HL-60/S4 (cell line): ENCODE data around the gene HERPUD2.
"Not testable (repeated sequence)": the region's sequence is repeated elsewhere in the genome, so short reads cannot be mapped to it uniquely, and the experiment has no call there.

ENCODE experiments used
- in situ Hi-C: fragments of 300-500 bp; cut with MboI; formaldehyde crosslinking; loops from 2 replicates; pipeline ENCODE4 v1.14.3; 2022; ENCODE audit warnings: low sequenced_read_pairs

HERPUD2 gene

DNA sequence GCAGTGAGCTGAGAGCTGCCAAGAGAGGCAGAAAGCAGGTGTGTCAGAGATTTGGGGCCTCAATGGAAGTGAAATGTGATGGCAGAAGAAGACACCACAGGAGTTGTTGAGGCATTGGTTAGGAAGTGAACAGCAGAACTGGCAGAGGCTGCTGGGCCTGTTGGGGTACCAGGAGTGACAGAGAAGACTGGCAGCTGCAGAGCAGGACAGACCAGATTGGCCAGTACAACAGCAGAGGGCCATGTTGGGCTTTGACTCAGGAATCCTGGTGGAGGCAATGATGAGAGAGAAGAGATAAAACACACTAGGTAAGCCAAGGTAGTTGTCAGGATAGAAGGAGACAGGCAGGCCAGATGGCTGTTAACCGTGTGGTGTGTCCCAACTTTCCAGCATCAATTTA lies 19.9 kb upstream of the HERPUD2 start:
- in situ Hi-C loops: no loop called here

DNA sequence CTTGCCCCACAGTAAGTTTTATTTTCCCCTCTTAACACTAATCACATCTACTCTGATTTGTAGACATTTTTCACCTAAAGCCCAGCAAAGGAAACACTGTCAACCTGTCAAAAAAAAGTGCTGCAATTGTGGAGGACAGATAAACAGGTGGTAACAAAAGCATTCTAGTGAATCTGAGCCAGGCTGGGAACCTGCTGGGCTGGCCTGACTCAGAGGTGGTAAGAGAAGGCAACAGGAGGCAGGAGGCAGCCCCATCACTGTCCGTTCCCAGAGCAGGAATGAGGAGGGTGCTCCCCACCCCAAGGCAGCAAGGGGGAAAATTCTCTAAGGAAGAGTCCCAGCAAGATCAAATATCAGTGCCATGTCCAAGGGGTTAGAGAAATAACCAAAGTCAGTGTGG lies 19.5 kb upstream of the HERPUD2 start:
- in situ Hi-C loops: no loop called here

DNA sequence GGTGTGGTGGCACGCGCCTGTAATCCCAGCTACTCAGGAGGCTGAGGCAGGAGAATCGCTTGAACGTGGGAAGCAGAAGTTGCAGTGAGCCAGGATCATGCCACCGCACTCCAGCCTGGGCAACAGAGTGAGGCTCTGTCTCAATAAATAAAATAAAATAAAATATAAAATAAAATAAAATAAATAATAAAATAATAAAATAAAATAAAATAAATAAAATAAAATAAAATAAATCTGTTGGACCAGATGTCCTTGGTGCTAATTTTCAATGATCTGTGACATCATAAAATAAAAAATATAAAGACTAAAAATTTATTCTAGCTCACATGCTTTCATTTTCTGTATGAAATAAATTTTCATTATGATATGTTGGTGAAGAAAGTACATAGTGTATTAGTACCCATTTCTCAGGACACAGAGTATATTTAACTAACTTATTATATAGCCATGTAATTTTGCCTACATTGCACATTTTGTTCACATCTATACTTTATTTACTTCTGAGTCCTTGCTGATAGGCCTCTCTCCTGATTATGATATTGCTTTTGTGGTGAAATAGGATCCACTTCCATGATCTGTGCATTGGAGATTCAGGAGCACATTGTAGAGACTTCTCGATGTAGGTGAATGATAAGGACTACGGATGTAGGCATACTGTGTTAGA lies 17.8 kb upstream of the HERPUD2 start:
- in situ Hi-C loops: no loop called here

DNA sequence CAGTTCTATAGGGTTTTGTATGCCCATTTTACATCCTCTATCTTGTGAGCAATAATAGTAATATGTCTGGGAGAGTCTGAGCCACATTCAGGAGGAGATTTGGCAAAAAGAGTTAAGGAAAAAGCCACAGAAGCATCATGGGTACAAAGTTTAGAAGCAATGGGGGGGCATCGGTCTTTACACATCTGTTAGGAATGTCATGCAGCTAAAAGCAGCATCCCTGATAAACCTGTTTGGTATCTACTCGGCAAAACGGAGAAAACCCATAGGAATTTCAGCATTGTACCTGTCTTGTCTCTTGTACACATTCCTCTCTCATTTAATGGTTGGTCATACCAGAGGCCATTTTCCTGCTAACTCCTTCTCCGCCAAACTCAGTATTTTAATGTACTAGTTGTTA lies 12.5 kb upstream of the HERPUD2 start:
- in situ Hi-C loops: loop anchor here (5.0 kb wide), 1 partner anchor 200 kb away; no protein-coding TSS in a partner anchor

DNA sequence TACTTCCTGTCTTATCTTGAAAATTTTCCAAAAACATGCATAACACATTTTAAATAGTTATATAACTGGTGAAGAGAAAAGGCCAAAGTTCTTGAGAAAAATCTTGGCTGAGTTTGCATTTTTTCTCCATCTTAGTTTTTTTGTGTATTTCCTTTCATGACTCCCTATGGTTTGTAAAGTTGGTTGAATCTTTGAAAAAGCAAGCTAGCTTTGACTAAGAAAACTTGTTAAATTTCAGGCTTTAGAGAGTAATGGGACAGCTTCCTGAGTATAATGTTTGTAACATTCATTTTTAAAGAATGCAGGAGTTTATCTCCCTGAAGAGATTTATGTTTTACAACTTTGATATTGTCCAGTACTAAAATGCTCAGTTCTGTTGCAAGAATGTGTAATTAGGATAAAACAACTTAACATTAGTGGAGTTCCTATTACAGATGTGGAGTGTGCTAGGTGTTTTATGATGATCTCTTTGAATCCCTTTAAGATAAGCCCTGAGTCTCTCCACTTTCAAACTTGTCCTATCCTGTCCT lies 11.1 kb upstream of the HERPUD2 start:
- in situ Hi-C loops: loop anchor here (5.0 kb wide), 1 partner anchor 201 kb away; no protein-coding TSS in a partner anchor

DNA sequence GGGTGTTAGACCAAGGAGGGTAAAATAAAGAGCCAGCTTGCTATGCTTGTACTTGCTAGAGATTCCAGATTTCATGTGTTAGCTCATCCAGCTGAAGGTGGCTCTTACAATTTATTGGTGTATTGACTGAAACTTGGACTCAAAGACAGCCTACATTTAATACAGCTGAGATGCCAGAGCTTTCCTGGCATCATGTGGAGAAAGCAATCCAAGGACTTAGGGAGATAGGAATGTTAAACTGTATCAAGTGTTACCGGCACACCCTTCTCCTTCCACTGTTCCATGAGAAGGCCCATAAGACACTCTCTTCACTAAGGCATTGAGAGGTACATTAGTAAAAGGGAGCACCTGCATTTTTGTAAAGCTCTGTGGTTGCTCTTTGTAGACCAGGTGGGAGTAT lies 9.3 kb upstream of the HERPUD2 start:
- in situ Hi-C loops: no loop called here

DNA sequence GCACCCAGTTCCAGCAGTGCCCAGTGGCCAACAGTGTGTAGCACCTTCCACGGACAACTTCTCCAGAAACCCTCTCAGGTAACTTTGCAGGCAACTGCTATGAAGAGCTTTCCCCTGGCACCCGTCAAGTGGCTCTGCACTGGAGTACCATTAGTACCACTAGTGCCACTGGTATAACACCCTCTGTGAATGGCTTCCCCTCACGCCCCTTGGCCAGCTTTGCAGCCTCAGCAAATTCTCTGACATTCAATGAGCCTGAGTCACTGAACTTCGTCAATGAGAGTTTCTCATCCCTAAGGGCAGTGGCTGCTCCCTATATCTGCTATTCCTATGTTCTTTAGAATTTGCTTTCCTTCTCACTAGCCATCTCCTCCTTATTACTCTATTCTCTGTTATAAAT lies 7.6 kb upstream of the HERPUD2 start:
- in situ Hi-C loops: no loop called here

DNA sequence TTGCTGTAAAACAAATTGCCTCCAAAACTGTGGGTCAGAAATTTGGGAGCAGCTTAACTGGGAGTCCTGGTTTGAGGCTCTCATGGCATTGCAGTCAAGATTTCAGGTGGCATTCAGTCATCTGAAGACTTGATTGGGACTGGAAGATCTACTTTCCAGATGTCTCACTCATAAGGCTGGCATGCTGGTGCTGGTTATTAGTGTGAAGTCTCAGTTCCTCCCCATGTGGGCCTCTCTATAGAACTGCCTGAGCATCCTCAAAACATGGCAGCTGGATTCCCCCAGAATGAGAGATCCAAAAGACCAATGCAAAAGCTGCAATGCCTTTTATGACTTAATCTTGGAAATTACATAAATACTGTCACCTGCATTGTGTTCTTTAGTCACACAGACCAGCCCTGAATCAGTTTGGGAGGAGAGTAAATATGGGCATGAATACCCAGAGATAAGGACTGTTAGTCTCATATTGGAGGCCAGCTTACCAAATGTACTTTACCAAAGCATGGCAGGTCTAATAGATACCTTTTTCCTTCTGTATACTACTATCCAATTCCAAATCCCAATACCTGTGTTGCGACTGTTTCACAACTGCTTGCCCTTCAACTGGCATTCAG lies 6.5 kb upstream of the HERPUD2 start:
- in situ Hi-C loops: no loop called here

DNA sequence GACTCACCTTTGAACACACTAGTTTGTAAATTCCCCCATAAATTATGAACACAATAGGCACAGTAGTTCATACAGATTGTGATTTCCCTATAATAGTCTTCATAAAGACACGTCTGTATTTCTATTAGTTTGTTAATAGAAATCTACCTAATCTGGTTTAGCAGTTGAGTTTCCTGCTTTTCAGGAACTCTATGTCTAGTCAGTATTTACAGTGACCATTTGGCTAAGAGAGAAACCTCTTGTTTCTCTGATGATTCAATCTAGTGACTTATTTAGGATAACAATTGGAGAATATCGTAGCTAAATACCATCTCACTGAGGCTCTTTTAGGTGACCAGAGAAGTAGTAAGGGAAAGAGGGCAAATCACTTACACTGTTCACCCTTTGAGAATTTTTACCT lies 5.9 kb upstream of the HERPUD2 start:
- in situ Hi-C loops: no loop called here

DNA sequence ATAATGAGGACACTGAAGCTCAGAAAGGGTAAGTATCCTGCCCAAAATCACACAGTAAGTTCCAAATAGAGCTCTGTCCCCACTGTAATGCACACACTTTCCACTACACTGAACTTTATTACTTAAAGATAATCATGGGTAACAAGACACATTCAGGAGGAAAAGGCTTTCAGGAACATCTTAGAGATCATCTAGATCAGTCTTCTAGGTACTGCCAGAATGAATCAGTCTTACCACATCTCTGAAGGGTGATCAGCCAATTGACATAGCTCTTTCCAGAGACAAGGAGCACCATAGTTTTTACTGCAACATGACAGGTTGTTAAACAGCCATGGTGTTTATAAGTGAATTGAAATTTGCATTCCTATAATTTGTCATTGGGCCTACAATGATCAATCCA lies 5.4 kb upstream of the HERPUD2 start:
- in situ Hi-C loops: no loop called here

DNA sequence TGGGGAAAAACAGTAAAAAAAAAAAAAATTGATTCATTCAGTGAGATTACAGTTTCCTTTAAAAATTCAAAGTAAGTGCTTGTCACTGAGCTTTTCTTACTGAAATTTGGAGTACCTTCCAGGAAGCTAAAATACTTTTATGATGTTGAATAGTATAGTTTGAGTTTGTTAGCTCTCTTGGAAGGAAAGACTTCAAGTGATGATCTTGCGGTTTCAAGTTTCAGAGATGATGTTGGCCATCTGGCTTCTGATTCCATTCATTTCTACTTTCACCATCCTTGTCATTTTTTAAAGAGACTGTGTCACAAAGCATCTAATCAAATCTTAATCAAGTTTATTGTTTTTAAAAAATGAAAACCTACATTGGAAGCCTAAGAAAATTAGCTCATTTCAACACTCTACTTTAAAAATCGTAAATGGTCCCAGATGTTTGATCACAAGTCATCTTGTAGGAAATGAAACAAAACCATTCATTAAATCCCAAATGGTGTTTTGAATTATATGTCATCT lies 4.9 kb upstream of the HERPUD2 start:
- in situ Hi-C loops: no loop called here

DNA sequence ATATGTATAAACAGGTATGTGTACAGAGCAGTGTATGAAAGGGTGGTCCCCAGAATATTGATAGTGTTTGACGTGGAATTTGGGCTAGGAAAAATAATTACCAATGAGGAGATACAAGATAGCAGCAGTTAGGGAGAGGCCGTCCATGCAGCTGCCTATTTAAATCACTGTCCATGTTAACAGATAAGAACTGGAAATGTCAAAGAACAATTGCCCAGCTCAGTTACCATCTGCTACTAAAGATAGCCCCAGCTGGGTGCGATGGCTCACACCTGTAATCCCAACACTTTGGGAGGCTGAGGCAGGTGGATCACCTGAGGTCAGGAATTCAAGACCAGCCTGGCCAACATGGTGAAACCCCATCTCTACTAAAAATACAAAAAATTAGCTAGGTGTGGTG lies 3.4 kb upstream of the HERPUD2 start:
- in situ Hi-C loops: not testable (repeated sequence)

DNA sequence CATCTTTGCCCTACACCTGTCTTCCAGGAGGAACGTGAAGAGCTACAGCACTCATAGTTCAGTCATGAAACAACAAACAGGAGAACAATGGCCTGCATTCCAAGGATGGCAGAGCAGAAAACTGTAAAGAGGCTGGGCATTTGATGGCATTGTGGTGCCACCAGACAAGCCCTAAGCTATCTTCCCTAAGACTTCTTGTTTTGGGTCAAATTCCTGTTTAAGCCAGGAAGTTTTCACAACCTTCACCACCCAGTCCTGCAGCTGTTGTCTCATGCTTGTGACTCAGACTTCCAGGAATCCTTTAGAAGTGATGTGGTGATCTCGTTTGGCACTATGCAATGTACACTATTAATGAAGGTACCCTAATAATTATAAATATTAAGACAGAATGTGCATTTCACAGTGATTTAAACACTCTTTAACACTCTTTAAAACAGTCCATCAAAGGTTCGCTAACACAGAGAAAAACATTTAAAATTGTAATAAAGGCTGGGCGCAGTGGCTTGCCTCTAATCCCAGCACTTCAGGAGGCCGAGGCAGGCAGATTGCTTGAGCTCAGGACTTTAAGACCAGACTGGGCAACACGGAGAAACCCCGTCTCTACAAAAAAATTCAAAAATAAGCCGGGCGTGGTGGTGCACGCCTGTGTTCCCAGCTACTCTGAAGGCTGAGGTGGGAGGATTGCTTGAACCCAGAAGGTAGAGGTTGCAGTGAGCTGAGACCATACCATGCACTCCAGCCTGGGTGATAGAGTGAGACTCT lies 2.7 kb upstream of the HERPUD2 start:
- in situ Hi-C loops: no loop called here

DNA sequence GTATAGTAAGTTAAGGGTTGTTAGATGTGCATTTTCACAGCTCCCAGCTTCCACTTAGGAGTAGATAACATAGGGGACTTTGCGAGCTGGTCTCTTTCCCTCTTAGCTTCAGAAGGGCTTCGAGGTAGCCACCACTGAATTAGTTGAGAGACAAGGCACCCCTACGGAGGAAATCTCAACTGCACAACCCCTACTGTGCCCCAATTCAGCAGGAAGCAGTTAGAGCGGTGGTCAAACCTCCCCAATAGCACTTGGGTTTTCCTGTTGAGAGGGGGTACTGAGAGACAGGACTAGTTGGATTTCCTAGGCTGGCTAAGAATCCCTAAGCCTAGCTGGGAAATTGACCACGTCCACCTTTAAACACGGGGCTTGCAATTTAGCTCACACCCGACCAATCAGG lies 1.1 kb upstream of the HERPUD2 start:
- in situ Hi-C loops: no loop called here

DNA sequence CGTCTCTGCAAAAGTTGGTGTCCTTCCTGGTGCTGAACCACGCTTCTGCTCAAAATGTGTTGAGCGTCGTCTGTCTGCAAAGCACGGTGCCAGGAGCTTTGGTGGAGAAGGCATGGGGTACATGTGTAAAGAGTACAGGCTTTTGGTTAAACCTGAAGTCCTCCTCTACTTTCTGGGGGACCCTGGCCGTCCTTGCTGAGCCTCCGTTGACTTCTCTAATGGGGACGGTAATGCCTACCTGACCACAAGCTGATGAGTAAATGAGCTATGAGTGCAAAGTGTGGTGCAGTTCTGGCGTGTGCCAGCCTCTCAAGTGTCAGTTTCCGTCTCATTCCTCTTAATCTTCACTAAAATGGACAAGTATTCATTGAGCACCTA lies 527 bp upstream of the HERPUD2 start:
- in situ Hi-C loops: no loop called here

DNA sequence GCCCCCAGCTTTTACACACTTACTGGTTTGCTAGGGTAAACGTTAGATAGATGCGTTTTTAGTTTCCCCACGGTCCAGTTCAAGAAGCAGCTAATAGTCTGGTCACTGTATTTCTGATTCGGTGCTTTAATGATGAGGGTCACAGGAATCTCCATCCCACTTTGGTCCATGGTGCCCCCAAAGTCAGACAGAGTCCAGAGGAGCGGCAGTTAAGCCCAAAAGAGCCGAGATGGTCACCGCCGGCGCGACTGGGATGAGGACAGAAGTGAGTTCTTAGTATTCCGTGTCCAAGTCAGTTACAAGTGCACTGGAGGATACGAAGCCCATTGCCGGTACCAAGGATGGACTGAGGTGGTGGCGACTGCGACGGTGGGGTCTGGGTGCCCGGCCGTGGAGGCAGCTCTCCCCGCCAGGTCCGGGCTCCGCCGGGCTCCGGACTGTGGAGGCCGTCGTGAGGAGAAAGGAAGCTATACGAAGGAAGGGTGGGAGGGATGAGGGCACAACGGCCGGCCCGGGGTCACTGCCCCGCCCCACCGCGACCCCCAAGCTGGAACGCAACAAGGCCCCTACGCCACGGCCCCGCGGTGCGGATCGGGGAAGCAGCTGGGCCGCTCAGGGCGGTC lies 663 bp downstream of the HERPUD2 start:
- in situ Hi-C loops: no loop called here

DNA sequence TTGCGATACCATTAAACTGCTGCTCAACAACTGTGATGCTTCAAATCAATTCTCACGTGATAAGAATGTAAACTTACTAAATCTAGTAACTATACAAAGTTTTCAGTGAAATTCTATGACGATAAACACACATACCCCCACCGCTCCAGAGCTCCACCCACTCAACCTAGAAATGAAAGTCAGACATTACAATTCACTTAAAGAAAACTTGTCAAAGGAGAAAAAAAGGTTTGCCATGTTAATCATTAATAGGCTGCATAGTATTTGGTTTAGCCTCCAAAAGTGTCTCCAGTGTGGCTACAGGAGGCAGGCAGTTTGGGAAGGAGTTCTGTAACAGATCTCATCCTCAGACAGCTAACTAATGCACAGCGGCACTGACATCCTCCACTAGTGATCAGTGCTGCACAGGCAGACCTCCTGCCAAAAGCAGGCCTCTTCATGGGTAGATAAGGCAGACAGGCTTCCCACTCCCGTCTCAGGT lies 3.1 kb downstream of the HERPUD2 start:
- in situ Hi-C loops: no loop called here

DNA sequence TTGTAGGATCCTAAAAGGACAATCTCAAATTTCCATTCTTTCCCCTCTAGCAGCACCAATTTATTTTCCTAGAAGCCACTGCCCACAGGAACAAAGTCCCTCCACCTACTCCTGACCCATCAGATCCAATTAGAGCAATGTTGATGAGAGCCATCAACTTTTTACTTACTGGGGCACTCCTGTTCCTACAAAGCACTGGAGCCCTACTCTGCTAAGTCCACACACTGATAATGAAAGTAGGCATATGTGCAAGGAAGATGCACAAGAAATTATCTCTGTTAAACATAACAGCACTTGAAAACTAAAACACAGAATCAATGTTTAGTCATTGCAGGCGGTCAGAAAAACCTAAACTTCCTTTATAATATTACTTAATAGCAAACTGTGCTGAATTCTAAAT lies 3.6 kb downstream of the HERPUD2 start:
- in situ Hi-C loops: no loop called here

DNA sequence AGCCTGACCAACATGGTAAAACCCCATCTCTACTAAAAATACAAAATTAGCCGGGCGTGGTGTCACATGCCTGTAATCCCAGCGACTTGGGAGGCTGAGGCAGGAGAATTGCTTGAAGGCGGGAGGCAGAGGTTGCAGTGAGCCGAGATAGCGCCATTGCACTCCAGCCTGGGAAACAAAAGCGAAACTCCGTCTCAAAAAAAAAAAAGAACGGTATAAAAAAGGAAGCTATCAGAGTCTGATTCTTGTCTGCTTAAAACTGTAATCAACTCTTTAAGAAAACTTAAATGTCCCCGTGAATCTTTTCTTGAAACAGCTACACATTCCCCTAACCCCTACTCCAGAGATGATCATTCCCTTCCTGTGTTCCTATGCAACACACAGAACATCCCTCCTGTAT lies 4.3 kb downstream of the HERPUD2 start:
- in situ Hi-C loops: not testable (repeated sequence)

DNA sequence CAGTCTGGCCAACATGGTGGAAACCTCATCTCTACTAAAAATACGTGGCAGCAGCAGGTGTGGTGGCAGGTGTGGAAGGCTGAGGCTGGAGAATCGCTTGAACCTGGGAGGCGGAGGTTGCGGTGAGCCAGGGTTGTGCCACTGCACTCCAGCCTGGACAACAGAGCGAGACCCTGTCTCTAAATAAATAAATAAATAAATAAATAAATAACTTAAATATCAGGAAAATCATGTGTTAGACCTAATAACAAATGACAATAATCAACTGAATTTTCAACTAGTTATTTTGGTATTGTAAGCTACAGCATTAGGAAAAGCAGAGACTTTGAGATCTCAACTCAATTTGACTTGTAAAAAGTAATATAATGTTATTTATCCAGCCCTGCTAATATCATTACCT lies 9.2 kb downstream of the HERPUD2 start:
- in situ Hi-C loops: no loop called here
